Trophoblast cell (in vitro differentiated cells and primary cell): ENCODE results near the gene OGA.

Experiments
- DNase-seq, 2 donors: peaks; one replicate each; pipeline ENCODE4 v3.0.0-alpha.2; 2016
- H2AFZ ChIP-seq: 2 replicates; pipeline ENCODE4 v1.6.1; 2013; ENCODE audit warnings: low read length, moderate library complexity, mild to moderate bottlenecking; ENCODE audit not compliant: insufficient read depth, poor library complexity
- H2AK5ac ChIP-seq: 2 replicates; pipeline ENCODE4 v1.6.1; 2013; ENCODE audit warnings: mild to moderate bottlenecking, low read length
- H2BK120ac ChIP-seq: 2 replicates; pipeline ENCODE4 v1.6.1; 2013; ENCODE audit warnings: low read length, mild to moderate bottlenecking, moderate library complexity; ENCODE audit not compliant: insufficient read depth, poor library complexity
- H2BK12ac ChIP-seq: 2 replicates; pipeline ENCODE4 v1.6.1; 2013; ENCODE audit warnings: mild to moderate bottlenecking, low read length, moderate library complexity
- H2BK5ac ChIP-seq: 2 replicates; pipeline ENCODE4 v1.6.1; 2013; ENCODE audit warnings: low read length, low read depth, moderate library complexity, mild to moderate bottlenecking; ENCODE audit not compliant: poor library complexity
- H3K14ac ChIP-seq: 2 replicates; pipeline ENCODE4 v1.6.1; 2013; ENCODE audit warnings: mild to moderate bottlenecking, low read length
- H3K18ac ChIP-seq: 2 replicates; pipeline ENCODE4 v1.6.1; 2013; ENCODE audit warnings: mild to moderate bottlenecking, low read length
- H3K23ac ChIP-seq: 2 replicates; pipeline ENCODE4 v1.6.1; 2013; ENCODE audit warnings: low read length
- H3K27ac ChIP-seq: 2 replicates; pipeline ENCODE4 v1.5.1; 2013; ENCODE audit warnings: low read depth, mild to moderate bottlenecking, inconsistent platforms, low read length, moderate library complexity
- H3K27me3 ChIP-seq: 2 replicates; pipeline ENCODE4 v1.6.1; 2013; ENCODE audit warnings: inconsistent platforms, mild to moderate bottlenecking, low read length, moderate library complexity; ENCODE audit not compliant: insufficient read depth
- H3K36me3 ChIP-seq, 2 experiments: 1 replicate in 1 of 2; 2 replicates in 1 of 2; pipeline ENCODE4 v1.6.1; 2013; ENCODE audit warnings: low read length in 2 of 2, mild to moderate bottlenecking in 2 of 2, moderate library complexity in 1 of 2; ENCODE audit not compliant: insufficient read depth in 2 of 2, control insufficient read depth in 1 of 2
- H3K4ac ChIP-seq: 2 replicates; pipeline ENCODE4 v1.6.1; 2013; ENCODE audit warnings: low read depth, mild to moderate bottlenecking, low read length, moderate library complexity
- H3K4me1 ChIP-seq, 2 experiments: 1 replicate in 1 of 2; 2 replicates in 1 of 2; pipeline ENCODE4 v1.6.1; 2013; ENCODE audit warnings: low read length in 2 of 2, mild to moderate bottlenecking in 2 of 2, moderate library complexity in 1 of 2; ENCODE audit not compliant: insufficient read depth in 2 of 2, control insufficient read depth in 1 of 2
- H3K4me2 ChIP-seq: 2 replicates; pipeline ENCODE4 v1.6.1; 2013; ENCODE audit warnings: inconsistent platforms, mild to moderate bottlenecking, low read length, moderate library complexity
- H3K4me3 ChIP-seq: 2 replicates; pipeline ENCODE4 v1.5.1; 2013; ENCODE audit warnings: mild to moderate bottlenecking, low read depth, low read length, inconsistent platforms
- H3K79me1 ChIP-seq: one replicate; pipeline ENCODE4 v1.6.1; 2013; ENCODE audit warnings: low read length
- H3K79me2 ChIP-seq: 2 replicates; pipeline ENCODE4 v1.6.1; 2013; ENCODE audit warnings: low read length, mild to moderate bottlenecking; ENCODE audit not compliant: control insufficient read depth, insufficient read depth, poor library complexity
- H3K9ac ChIP-seq: 2 replicates; pipeline ENCODE4 v1.6.1; 2013; ENCODE audit warnings: mild to moderate bottlenecking, low read length
- H3K9me3 ChIP-seq: 2 replicates; pipeline ENCODE4 v1.6.1; 2013; ENCODE audit warnings: low read depth, mild to moderate bottlenecking, control low read depth, inconsistent platforms, low read length; ENCODE audit not compliant: insufficient read depth
- H4K12ac ChIP-seq: 2 replicates; pipeline ENCODE4 v1.6.1; 2013; ENCODE audit warnings: low read depth, mild to moderate bottlenecking, low read length, moderate library complexity
- H4K8ac ChIP-seq: 2 replicates; pipeline ENCODE4 v1.6.1; 2013; ENCODE audit warnings: low read depth, mild to moderate bottlenecking, low read length, moderate library complexity
- H4K91ac ChIP-seq: one replicate; pipeline ENCODE4 v1.6.1; 2013; ENCODE audit warnings: low read depth, mild to moderate bottlenecking, low read length, moderate library complexity
- WGBS: extraction: QIAGEN DNeasy Blood & Tissue Kit; methylation state at CpG from one replicate; pipeline ENCODE4 v1.1.7; 2013; ENCODE audit warnings: missing lambda C conversion rate; ENCODE audit not compliant: insufficient read length, insufficient coverage; ENCODE audit errors: extremely low coverage; 5-methylcytosine and 5-hydroxymethylcytosine counted together

Gene OGA

GRCh38 chr10:101771380-101771779 is 46.9 kb downstream of the OGA start:
- H4K91ac ChIP-seq: no peak overlapping the region
- no peaks in the 10 kb centered on the region for H3K79me2 ChIP-seq
- no peaks in the 10 kb centered on the region for H3K4me1 ChIP-seq
- H3K9ac ChIP-seq: no peak overlapping the region
- DNase-seq: no peak
- no peak overlapping the region for H3K4ac ChIP-seq
- H3K4me3 ChIP-seq: no peak overlapping the region
- H2AFZ ChIP-seq: no peak overlapping the region
- no peak overlapping the region for H3K14ac ChIP-seq
- no peaks in the 10 kb centered on the region for H3K79me1 ChIP-seq
- no peak overlapping the region for H3K27ac ChIP-seq
- no peak overlapping the region for H3K4me2 ChIP-seq
- H2BK12ac ChIP-seq: no peak overlapping the region
- H3K9me3 ChIP-seq: peaks cover 7% of the 10 kb centered on the region
- peaks cover 37% of the 10 kb centered on the region for H3K27me3 ChIP-seq
- H2BK120ac ChIP-seq: no peak overlapping the region
- WGBS: no CpG with 5 or more reads among the region's 10 CpGs
- no peaks in the 10 kb centered on the region for H3K36me3 ChIP-seq
- H3K23ac ChIP-seq: no peak overlapping the region
- H2BK5ac ChIP-seq: no peak overlapping the region
- no peak overlapping the region for H4K12ac ChIP-seq
- no peak overlapping the region for H2AK5ac ChIP-seq
- H3K18ac ChIP-seq: no peak overlapping the region
- no peak overlapping the region for H4K8ac ChIP-seq

GRCh38 chr10:101770331-101771215 is 47.7 kb downstream of the OGA start:
- Histone ChIP-seq H2AK5ac (no peak overlapping the region), H3K36me3 (no peaks in the 10 kb centered on the region), H3K79me2 (no peaks in the 10 kb centered on the region), H2BK120ac (no peak overlapping the region), H3K79me1 (no peaks in the 10 kb centered on the region), H4K8ac (no peak overlapping the region), H2BK12ac (no peak overlapping the region), H3K4me1 (no peaks in the 10 kb centered on the region), H2AFZ (no peak overlapping the region), H3K14ac (no peak overlapping the region), H3K27ac (no peak overlapping the region), H3K27me3 (peaks cover 34% of the 10 kb centered on the region), H3K23ac (no peak overlapping the region), H4K12ac (no peak overlapping the region), H3K18ac (no peak overlapping the region), H3K4ac (no peak overlapping the region), H3K4me2 (no peak overlapping the region), H4K91ac (no peak overlapping the region), H3K4me3 (no peak overlapping the region), H3K9ac (no peak overlapping the region), H3K9me3 (peaks cover 7% of the 10 kb centered on the region), H2BK5ac (no peak overlapping the region)
- no peak for DNase-seq
- WGBS: no CpG with 5 or more reads among the region's 41 CpGs

GRCh38 chr10:101769541-101770180 is 48.6 kb downstream of the OGA start:
- H4K91ac ChIP-seq: no peak overlapping the region
- no peak overlapping the region for H2BK5ac ChIP-seq
- no peak overlapping the region for H2BK120ac ChIP-seq
- H3K79me1 ChIP-seq: no peaks in the 10 kb centered on the region
- no peak overlapping the region for H3K9ac ChIP-seq
- H3K36me3 ChIP-seq: no peaks in the 10 kb centered on the region
- H3K27me3 ChIP-seq: peaks cover 25% of the 10 kb centered on the region
- no peak for DNase-seq
- H2AK5ac ChIP-seq: no peak overlapping the region
- no peak overlapping the region for H2BK12ac ChIP-seq
- H3K4me1 ChIP-seq: no peaks in the 10 kb centered on the region
- no peak overlapping the region for H2AFZ ChIP-seq
- no peak overlapping the region for H3K18ac ChIP-seq
- no peak overlapping the region for H4K8ac ChIP-seq
- no peak overlapping the region for H3K4me3 ChIP-seq
- H3K79me2 ChIP-seq: no peaks in the 10 kb centered on the region
- peaks cover 5% of the 10 kb centered on the region for H3K9me3 ChIP-seq
- WGBS: no CpG with 5 or more reads among the region's 5 CpGs
- no peak overlapping the region for H3K14ac ChIP-seq
- no peak overlapping the region for H3K27ac ChIP-seq
- H4K12ac ChIP-seq: no peak overlapping the region
- no peak overlapping the region for H3K23ac ChIP-seq
- H3K4ac ChIP-seq: no peak overlapping the region
- H3K4me2 ChIP-seq: no peak overlapping the region

DNA sequence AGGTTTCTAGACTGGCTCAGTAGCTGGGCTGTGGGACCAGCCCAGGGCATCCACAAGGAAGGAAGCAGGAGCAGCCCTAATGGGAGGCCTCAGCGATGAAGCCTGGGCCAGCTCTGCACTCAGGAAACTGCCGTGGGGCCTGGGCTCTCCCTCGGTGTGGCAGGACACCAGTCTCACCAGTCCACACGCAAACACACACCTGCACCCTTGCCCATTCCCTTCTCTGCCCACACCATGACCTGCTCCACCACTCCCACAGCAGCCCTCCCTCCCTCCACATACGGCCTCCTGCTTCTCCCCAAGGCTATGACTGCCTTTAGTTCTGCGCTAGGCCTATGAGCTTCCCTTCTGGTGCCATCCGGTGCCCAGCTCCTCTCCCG is 49.5 kb downstream of the OGA start:
- WGBS: no CpG with 5 or more reads among the region's 8 CpGs
- Histone ChIP-seq H3K23ac (no peak overlapping the region), H4K12ac (no peak overlapping the region), H3K4me1 (no peaks in the 10 kb centered on the region), H3K79me1 (no peaks in the 10 kb centered on the region), H4K8ac (no peak overlapping the region), H3K4me2 (no peak overlapping the region), H3K14ac (no peak overlapping the region), H3K4me3 (no peak overlapping the region), H3K27ac (no peak overlapping the region), H3K36me3 (no peaks in the 10 kb centered on the region), H2BK12ac (no peak overlapping the region), H2AFZ (no peak overlapping the region), H3K9me3 (peaks cover 2% of the 10 kb centered on the region), H2AK5ac (no peak overlapping the region), H3K27me3 (peaks cover 17% of the 10 kb centered on the region), H3K18ac (no peak overlapping the region), H2BK5ac (no peak overlapping the region), H2BK120ac (no peak overlapping the region), H3K79me2 (no peaks in the 10 kb centered on the region), H3K4ac (no peak overlapping the region), H3K9ac (no peak overlapping the region), H4K91ac (no peak overlapping the region)
- DNase-seq: no peak
